Osteocyte (in vitro differentiated cells): ENCODE data around the gene DCBLD2. TPM values are rescaled to one million over a fixed set of nuclear protein-coding genes. Genes with fewer than 3 reads are reported as not detected.

Experiments
- DNase-seq: peaks from one replicate; pipeline ENCODE4 v3.0.0; 2021; ENCODE audit warnings: mixed read lengths; ENCODE audit not compliant: unreplicated experiment; ENCODE audit errors: extremely low spot score
- H3K27ac Mint-ChIP-seq: one replicate; pipeline ENCODE4 v1.8.0; 2021; ENCODE audit warnings: mild to moderate bottlenecking, mixed read lengths; ENCODE audit not compliant: unreplicated experiment
- H3K27me3 Mint-ChIP-seq: one replicate; pipeline ENCODE4 v1.8.0; 2021; ENCODE audit warnings: mixed read lengths; ENCODE audit not compliant: unreplicated experiment
- H3K36me3 Mint-ChIP-seq: one replicate; pipeline ENCODE4 v1.8.0; 2021; ENCODE audit warnings: mixed read lengths; ENCODE audit not compliant: unreplicated experiment
- H3K4me1 Mint-ChIP-seq: one replicate; pipeline ENCODE4 v1.8.0; 2021; ENCODE audit warnings: mixed read lengths; ENCODE audit not compliant: unreplicated experiment
- H3K4me3 Mint-ChIP-seq: one replicate; pipeline ENCODE4 v1.8.0; 2021; ENCODE audit warnings: mild to moderate bottlenecking, moderate library complexity, mixed read lengths; ENCODE audit not compliant: unreplicated experiment
- H3K9me3 Mint-ChIP-seq: one replicate; pipeline ENCODE4 v1.8.0; 2021; ENCODE audit warnings: mixed read lengths; ENCODE audit not compliant: unreplicated experiment
- CTCF ChIP-seq: fragments of 200-600 bp; sonication (generic); IDR thresholded peaks from 2 replicates; pipeline ENCODE4 v1.5.0; 2021; ENCODE audit warnings: antibody characterized with exemption, mild to moderate bottlenecking, moderate library complexity
- total RNA-seq: library from RNA; stranded (reverse); gene quantifications from 2 replicates; pipeline ENCODE4 v1.2.1, GENCODE V29; 2021

DCBLD2 gene
- total RNA-seq, 1 donor from 2014 or later = 83.2 TPM

DNA sequence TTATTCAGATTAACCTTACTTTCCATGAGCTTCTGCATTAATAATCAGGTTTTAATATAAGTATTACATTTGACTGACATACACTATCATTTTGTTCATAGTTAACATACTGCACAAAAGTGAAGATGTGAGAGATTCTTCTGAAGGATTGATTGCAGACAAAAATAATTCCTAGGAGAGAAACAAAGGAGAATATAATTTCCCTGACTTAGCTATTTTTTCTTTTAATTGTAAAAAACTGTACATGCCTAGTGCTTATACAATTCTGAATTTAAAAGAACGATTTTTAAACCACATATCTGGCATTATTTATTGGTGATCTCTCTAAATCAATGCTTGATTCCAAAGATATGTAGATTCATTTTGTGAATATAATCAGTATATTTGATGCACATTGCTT lies 11.0 kb upstream of the DCBLD2 start:
- DNase-seq = no peak
- TF ChIP-seq CTCF = no peak
- Mint-ChIP-seq H3K27ac (no peak overlapping the region), H3K27me3 (no peaks in the 10 kb centered on the region), H3K9me3 (peaks cover 16% of the 10 kb centered on the region), H3K36me3 (peaks cover 5% of the 10 kb centered on the region), H3K4me1 (no peaks in the 10 kb centered on the region), H3K4me3 (no peak overlapping the region)

DNA sequence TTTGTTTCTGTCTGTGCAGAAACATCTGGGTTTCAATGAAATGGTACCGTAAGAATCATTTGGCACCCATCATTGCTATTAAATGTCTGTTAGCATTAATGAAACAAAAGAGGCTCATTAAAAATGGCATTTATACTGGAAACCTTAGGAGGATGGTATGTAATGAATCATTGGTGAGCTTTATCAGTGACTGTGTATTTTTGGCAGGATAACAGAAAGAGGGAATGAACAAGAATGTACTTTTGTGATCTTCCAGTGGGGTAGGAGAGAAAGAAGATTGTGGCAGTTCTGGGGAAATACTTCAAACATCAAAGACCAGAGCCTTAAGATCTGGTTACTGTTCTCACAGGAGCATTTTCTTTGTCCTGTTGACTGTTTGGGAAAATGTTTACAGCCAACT lies 4.7 kb upstream of the DCBLD2 start:
- H3K4me1 Mint-ChIP-seq = peaks cover 26% of the 10 kb centered on the region
- H3K36me3 Mint-ChIP-seq = peaks cover 5% of the 10 kb centered on the region
- H3K27ac Mint-ChIP-seq = peak overlapping the region; percentile 11
- peaks cover 16% of the 10 kb centered on the region for H3K9me3 Mint-ChIP-seq
- TF ChIP-seq CTCF = no peak
- DNase-seq = no peak
- no peak overlapping the region for H3K4me3 Mint-ChIP-seq
- H3K27me3 Mint-ChIP-seq = no peaks in the 10 kb centered on the region

- Mint-ChIP-seq H3K27me3 (no peaks in the 10 kb centered on the region), H3K9me3 (no peaks in the 10 kb centered on the region), H3K36me3 (peaks cover under 1% of the 10 kb centered on the region), H3K27ac (no peak overlapping the region), H3K4me3 (no peak overlapping the region), H3K4me1 (peaks cover 40% of the 10 kb centered on the region)
- no peak for DNase-seq
- TF ChIP-seq CTCF = no peak
These were observed 2.4 kb upstream of the DCBLD2 start for GRCh38 chr3:98903705-98904481.

DNA sequence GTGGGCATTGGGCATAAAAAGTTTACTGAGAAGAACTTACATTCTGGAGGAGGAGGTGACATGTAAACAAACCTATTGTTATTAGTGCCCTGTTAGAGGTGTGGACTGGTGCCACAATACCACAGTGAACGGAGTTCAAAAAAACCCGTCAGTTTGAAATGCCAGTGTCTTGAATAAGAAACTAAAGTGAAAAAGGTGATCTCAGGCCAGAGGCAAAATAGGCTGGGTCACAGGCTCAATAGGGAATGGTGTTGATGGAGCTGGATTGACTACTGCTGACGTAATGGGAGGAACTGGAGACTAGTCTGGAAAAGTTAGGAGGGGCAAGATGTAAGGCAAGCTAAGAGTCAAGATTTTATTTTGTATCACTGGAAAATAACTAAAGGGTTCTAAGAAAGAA lies 1.6 kb upstream of the DCBLD2 start:
- Mint-ChIP-seq H3K27me3 (no peaks in the 10 kb centered on the region), H3K36me3 (no peaks in the 10 kb centered on the region), H3K27ac (no peak overlapping the region), H3K9me3 (no peaks in the 10 kb centered on the region), H3K4me1 (peaks cover 47% of the 10 kb centered on the region), H3K4me3 (no peak overlapping the region)
- TF ChIP-seq CTCF = no peak
- DNase-seq = no peak

GRCh38 chr3:98902351-98902740 lies 851 bp upstream of the DCBLD2 start:
- Mint-ChIP-seq H3K27ac (peak overlapping the region; percentile 97), H3K4me1 (peaks cover 55% of the 10 kb centered on the region), H3K36me3 (no peaks in the 10 kb centered on the region), H3K27me3 (no peaks in the 10 kb centered on the region), H3K4me3 (peak overlapping the region; percentile 90), H3K9me3 (no peaks in the 10 kb centered on the region)
- no peak for TF ChIP-seq CTCF
- no peak for DNase-seq
